GM18867 (cell line): ENCODE data around the gene FAM222A.

Source experiments
- ATAC-seq: cut with Tn5 transposase; IDR thresholded peaks from one replicate; pipeline ENCODE4 v1.9.1; 2021; ENCODE audit warnings: mild to moderate bottlenecking, moderate library complexity; ENCODE audit not compliant: unreplicated experiment

The FAM222A gene

GRCh38 chr12:109770861-109771670 lies 57.4 kb downstream of the FAM222A start:
- no peak for ATAC-seq

DNA sequence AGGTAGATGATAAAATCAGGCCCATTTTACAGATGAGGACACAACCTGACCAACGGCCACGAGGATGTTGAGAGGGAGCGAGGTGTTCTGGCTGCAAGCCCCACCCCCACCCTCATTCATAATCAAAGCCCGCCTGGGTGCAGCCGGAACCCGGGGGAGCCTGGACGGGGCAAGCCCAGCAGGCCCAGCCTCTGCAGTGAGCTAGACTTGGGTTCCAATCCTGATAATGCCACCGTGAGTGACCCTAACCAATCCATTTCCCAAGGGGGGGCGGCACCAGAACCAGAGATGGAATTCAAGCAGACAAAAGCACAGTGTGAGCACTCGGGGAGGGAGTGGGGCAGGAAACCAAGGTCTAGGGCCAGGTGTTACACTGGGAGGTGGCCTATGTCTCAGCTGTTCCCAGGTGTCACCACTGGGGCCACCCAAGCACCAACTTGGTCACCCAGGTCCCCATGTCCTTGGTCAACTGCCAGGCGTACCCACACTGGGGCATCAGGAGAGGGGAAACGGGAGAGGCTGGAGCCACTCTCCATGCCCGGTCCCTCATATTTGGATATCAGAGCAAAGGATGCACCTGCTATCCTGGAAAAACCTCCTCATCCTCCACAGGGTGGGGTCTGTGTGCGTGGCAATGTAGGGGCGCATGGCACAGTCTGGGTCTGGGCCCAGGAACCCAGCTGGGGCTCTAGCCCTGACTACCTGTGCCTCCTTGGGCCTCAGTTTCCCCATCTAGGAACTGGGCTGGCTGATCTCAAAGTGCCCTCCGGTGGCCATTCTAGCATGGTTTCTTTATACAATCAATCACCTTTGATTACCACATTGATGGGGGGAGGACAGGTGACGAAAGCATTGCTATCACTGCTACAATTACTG lies 58.4 kb downstream of the FAM222A start:
- no peak for ATAC-seq

DNA sequence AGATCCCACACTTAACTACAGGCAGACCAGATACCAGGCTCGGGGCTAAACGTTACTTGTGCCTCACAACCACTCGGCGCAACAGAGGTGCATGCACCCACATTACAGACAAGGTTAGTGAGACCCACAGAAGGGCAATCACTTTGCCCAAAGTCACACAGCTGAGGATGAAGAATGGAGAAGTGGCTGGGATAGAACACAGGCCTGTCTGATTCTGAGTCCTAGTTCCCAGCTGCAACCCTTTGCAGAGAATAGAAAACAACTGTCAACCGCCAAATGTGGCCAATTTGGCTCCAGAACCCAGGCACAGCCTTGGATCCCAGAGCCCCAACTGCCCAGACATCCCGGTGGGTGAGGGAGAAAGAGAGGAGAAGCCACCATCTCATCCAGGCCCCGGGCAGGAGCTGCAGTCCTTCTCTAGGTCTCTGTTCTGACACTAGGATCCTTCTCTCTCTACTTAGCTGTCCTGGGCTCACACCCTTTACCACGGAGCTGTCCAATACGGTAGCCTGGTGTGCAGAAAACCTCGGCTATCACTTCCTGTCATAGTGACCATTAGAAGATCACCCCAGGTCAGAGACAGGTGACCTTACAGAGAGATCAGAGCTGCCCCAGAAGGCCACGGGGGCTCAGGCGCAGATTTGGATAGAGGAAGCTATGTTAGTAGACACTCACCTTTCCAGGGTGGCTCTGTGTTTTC lies 59.1 kb downstream of the FAM222A start:
- ATAC-seq: no peak

DNA sequence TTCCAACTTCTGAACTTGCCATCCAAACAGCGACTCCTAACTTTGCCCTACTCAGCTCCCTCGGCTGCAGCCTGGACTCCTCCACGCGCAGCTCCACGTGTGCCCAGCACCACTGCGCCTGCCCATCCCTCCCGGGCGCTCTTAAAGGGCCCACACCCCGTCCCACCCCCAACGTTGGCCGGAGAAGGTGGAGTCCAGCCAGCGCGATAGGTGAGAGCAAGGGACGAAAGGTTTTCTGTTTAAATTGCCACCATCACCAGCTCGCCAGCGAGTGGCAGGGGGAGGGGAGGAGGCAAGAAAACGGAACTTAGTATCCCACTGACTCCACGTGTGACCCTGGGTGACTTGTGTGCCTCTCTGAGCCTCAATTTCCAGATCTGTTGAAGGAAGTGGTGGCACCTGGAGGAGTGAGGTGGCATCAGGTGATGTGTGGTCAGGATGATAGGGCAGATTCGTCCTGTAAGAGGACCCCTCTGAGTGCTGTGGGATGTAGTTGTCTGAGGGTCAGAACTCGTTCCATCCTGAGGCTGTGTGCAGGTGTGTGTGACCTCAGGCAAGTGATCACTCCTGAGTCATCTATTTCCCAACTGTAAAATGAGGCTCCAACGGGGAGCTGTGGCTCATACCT lies 59.9 kb downstream of the FAM222A start:
- ATAC-seq: no peak

- ATAC-seq: no peak
Measured at GRCh38 chr12:109775172-109775881, 61.7 kb downstream of the FAM222A start.

- ATAC-seq: no peak
Measured at GRCh38 chr12:109776624-109777023, 63.0 kb downstream of the FAM222A start.

GRCh38 chr12:109777544-109777943 lies 63.9 kb downstream of the FAM222A start:
- no peak for ATAC-seq

- no peak for ATAC-seq
Measured at GRCh38 chr12:109778684-109779083, 65.1 kb downstream of the FAM222A start.

- ATAC-seq: no peak
Measured at GRCh38 chr12:109779382-109779781, 65.8 kb downstream of the FAM222A start.

GRCh38 chr12:109781668-109782325 lies 68.2 kb downstream of the FAM222A start:
- ATAC-seq: no peak

DNA sequence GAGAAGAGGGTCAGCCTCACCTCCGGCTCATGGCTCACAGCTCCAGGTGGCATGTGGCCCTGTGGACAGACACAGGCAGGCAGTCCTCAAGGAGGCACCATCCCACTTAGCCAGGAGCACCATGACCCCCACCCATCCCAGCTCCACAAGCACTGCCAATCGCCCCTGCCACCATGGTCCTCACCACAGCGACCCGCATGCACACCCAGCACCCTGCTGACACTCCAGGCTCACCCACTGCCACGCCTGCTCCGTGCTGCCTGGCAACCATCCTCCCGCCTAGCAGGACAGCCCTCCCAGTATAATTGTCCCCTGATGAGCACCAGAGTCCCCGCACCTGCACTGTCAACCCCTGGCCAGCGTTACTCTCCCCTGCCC lies 68.7 kb downstream of the FAM222A start:
- no peak for ATAC-seq

DNA sequence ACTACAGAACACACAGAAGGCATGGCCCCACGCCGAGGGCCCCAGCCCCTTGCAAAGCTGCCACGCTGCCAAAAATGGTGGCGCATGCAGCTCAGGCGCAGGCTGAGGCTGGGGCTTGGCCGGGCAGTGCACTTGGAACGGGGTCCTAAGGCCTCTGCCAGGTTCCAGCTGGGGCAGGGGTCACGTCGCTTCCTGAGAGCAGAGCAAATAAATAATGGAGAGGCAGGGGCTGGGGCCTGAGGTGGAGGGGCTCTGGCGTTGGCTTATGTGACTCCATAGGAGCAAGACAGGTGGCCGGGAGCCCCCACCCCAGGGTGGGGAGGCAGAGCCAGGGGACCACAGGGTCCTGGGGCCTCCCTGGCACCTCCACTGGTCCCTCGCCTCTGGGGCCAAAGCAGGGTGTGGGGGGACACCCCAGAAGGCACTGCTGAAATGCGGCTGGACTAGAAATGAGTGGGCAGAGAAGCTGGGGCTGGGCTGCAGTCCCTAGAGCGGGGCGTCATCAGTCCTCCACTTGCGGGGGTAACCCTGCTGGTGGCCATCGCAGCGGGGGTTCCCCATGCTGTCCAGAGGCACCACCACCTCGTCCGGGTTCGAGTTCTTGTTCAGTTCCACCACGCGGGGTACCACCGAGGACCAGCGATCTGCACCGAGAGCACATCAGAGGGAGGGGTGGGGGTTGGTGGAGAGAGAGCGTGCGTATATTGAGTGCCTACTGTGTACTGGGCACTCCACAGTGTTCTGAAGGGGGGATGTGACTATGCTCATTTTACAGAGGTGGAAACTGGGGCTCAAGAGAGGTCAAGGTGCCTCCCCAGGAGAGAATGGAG lies 69.7 kb downstream of the FAM222A start:
- no peak for ATAC-seq

GRCh38 chr12:109783965-109784244 lies 70.3 kb downstream of the FAM222A start:
- ATAC-seq: no peak

DNA sequence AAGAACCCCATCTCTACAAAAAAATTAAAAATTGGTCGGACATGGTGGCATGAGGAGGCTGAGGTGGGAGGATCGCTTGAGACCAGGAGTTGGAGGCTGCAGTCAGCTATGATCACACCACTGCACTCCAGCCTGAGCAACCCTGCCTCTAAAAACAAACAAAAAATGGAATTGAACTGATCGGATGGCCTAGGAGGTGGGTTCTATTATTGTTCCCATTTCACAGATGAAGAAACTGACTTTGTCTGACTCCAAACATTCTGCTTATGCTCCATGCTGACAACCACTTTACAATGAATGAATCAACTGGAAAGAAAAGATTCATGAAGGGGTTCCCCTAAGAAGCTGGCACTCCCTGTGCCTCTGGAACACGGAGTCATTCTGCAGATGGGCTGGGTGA lies 72.2 kb downstream of the FAM222A start:
- no peak for ATAC-seq

DNA sequence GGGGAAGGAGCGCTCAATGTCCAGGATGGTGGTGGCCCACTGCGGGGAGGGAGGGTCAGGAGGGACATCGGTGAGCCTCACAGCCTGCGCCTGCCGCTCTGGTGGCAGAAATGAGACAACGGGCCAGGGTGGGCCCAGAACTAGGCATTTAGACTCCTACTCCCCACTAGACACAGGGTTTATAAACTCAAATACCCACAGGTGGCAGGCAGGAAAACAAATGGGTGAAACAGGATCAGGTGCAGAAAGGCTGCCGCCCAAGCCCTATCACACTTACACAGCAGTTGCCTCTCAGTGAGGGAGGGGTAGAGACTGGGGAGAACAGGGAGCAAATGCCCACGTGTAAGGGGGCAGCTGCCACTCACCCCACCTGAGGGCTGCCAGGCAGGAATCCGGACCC lies 73.2 kb downstream of the FAM222A start:
- no peak for ATAC-seq

DNA sequence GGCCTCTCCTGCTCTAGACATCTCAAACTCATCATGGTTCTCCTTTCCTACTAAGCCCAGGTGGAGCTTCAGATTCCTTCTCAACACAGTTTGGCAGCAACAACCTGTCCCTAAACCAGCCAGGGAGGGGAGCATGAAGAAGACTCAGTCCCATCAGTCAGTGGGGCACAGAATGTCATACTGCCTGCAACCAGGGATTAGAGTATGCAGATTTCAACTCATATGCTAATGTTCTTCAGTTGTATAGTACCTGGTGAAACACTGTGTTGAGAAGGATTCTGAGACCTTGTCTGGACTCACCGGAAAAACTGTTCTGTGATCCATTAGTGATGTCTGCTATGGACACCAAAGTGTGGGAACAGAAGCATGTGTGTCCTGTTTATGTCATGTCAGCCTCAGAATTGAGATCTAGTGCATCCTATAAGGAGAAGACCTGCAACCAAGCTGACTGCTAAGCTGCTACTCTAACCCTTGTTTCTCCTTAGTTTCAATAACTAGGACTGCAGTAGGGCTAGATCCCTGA lies 76.0 kb downstream of the FAM222A start:
- ATAC-seq: no peak

DNA sequence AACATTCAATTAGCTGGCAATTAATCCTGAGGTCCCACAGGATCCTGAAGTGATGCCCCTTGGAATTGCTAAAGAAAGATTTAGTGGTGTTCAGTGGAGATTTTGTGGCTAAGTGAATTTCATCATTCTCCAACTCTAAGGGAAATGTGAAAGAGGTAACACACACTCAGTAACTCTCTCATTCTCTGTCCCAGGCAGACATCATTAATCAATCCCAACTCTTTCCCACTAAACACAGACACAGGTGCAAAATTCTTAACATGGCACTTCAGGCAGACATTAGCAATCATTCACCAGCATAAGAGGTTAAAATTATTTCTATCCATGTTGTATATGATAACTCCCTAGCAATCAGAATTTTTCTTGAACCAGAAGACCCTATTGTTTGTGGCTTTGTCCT lies 79.4 kb downstream of the FAM222A start:
- ATAC-seq: no peak

DNA sequence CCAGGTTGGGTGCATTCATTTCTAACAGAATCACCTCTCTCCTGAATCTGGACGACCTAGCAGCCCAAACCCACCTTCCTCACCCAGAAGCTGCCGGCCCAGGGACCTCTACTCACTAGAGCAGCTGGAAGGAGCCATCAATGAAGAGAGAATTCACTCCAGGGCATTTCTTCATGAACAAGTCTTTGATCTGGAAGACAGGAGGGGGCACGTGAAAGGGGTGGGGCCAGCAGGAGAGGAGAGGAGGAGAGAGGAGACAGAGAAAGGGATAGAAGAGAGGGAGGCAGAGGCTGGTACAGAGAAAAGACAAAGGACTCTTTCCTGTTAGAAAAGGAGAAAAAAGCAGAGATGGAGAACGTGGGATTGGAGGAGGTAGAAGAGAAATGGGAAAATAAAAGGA lies 79.8 kb downstream of the FAM222A start:
- no peak for ATAC-seq
